Neuronal stem cell (in vitro differentiated cells): ENCODE measurements around the gene ZNF140.

ENCODE experiments used
- DNase-seq: peaks from one replicate; pipeline ENCODE4 v3.0.0-alpha.2; 2013; ENCODE audit warnings: low spot score
- H2AFZ ChIP-seq: one replicate; pipeline ENCODE4 v1.6.1; 2013; ENCODE audit warnings: mild to moderate bottlenecking, low read length, inconsistent platforms
- H2AK5ac ChIP-seq: 2 replicates; pipeline ENCODE4 v1.6.1; 2013; ENCODE audit warnings: low read depth, mild to moderate bottlenecking, inconsistent platforms, low read length, moderate library complexity, mixed read lengths
- H2BK120ac ChIP-seq: 2 replicates; pipeline ENCODE4 v1.6.1; 2013; ENCODE audit warnings: low read depth, mild to moderate bottlenecking, inconsistent platforms, low read length, moderate library complexity, mixed read lengths
- H2BK12ac ChIP-seq: one replicate; pipeline ENCODE4 v1.6.1; 2013; ENCODE audit warnings: low read length, inconsistent platforms
- H2BK15ac ChIP-seq: 2 replicates; pipeline ENCODE4 v1.6.1; 2013; ENCODE audit warnings: mild to moderate bottlenecking, low read length, inconsistent platforms, mixed read lengths
- H2BK5ac ChIP-seq: one replicate; pipeline ENCODE4 v1.6.1; 2013; ENCODE audit warnings: inconsistent platforms, mild to moderate bottlenecking, low read length, moderate library complexity
- H3K14ac ChIP-seq: one replicate; pipeline ENCODE4 v1.6.1; 2013; ENCODE audit warnings: low read length, inconsistent platforms
- H3K18ac ChIP-seq: 2 replicates; pipeline ENCODE4 v1.6.1; 2013; ENCODE audit warnings: low read length, inconsistent platforms
- H3K23ac ChIP-seq: 2 replicates; pipeline ENCODE4 v1.6.1; 2013; ENCODE audit warnings: low read depth, mild to moderate bottlenecking, mixed read lengths, low read length, inconsistent platforms; ENCODE audit not compliant: poor library complexity
- H3K27ac ChIP-seq: replicated peaks from 3 replicates; pipeline ENCODE4 v1.5.1; 2013; ENCODE audit warnings: low read length, inconsistent platforms
- H3K27me3 ChIP-seq, 3 experiments: 2 replicates each; pipeline ENCODE4 v1.6.1; 2013; ENCODE audit warnings: low read length in 3 of 3, mild to moderate bottlenecking in 2 of 3, inconsistent platforms in 1 of 3, low read depth in 1 of 3, mixed read lengths in 1 of 3, moderate library complexity in 1 of 3; ENCODE audit not compliant: control insufficient read depth in 3 of 3, insufficient read depth in 3 of 3
- H3K36me3 ChIP-seq, 2 donors: replicated peaks in 1 of 2; 2 replicates each; pipeline ENCODE4 v1.6.1; 2013; ENCODE audit warnings: low read length in 2 of 2; ENCODE audit not compliant: control insufficient read depth in 2 of 2, insufficient read depth in 2 of 2
- H3K4ac ChIP-seq: 2 replicates; pipeline ENCODE4 v1.6.1; 2013; ENCODE audit warnings: inconsistent platforms, mild to moderate bottlenecking, low read length, moderate library complexity
- H3K4me1 ChIP-seq, 2 donors: 1 replicate in 1 of 2; 2 replicates in 1 of 2; pipeline ENCODE4 v1.6.1; 2013; ENCODE audit warnings: low read length in 2 of 2, low read depth in 1 of 2; ENCODE audit not compliant: control insufficient read depth in 2 of 2, insufficient read depth in 1 of 2
- H3K4me2 ChIP-seq: one replicate; pipeline ENCODE4 v1.6.1; 2013; ENCODE audit warnings: mild to moderate bottlenecking, low read length, inconsistent platforms; ENCODE audit not compliant: insufficient read depth, poor library complexity, severe bottlenecking
- H3K4me3 ChIP-seq, 2 donors: 2 replicates each; pipeline ENCODE4 v1.5.1; 2013; ENCODE audit warnings: low read length in 2 of 2, mild to moderate bottlenecking in 2 of 2, inconsistent platforms in 1 of 2, moderate library complexity in 1 of 2
- H3K79me1 ChIP-seq: one replicate; pipeline ENCODE4 v1.6.1; 2013; ENCODE audit warnings: low read depth, mild to moderate bottlenecking, inconsistent platforms, low read length, moderate library complexity
- H3K9ac ChIP-seq: one replicate; pipeline ENCODE4 v1.6.1; 2013; ENCODE audit warnings: mild to moderate bottlenecking, low read depth, low read length, inconsistent platforms; ENCODE audit not compliant: poor library complexity
- H3K9me3 ChIP-seq, 2 donors: replicated peaks in 1 of 2; 2 replicates each; pipeline versions ENCODE3 to v1.6.1; 2013; ENCODE audit warnings: low read length in 2 of 2, mild to moderate bottlenecking in 2 of 2, inconsistent platforms in 1 of 2, low read depth in 1 of 2, mixed read lengths in 1 of 2, moderate library complexity in 1 of 2; ENCODE audit not compliant: control insufficient read depth in 2 of 2, insufficient read depth in 1 of 2
- H4K8ac ChIP-seq: one replicate; pipeline ENCODE4 v1.6.1; 2013; ENCODE audit warnings: low read depth, mild to moderate bottlenecking, inconsistent platforms, low read length, moderate library complexity
- H4K91ac ChIP-seq: one replicate; pipeline ENCODE4 v1.6.1; 2013; ENCODE audit warnings: low read length, low read depth, mild to moderate bottlenecking, inconsistent platforms; ENCODE audit not compliant: poor library complexity
- whole genome bisulfite sequencing, 2 donors: extraction: QIAGEN DNeasy Blood & Tissue Kit; methylation state at CpG; one replicate each; pipeline ENCODE4 v1.1.7; 2013; ENCODE audit warnings: missing lambda C conversion rate in 2 of 2, mixed read lengths in 1 of 2; ENCODE audit not compliant: insufficient read length in 2 of 2, insufficient replicate concordance in 1 of 2; ENCODE audit errors: extremely low coverage in 2 of 2; 5-methylcytosine and 5-hydroxymethylcytosine counted together

ZNF140 gene

DNA sequence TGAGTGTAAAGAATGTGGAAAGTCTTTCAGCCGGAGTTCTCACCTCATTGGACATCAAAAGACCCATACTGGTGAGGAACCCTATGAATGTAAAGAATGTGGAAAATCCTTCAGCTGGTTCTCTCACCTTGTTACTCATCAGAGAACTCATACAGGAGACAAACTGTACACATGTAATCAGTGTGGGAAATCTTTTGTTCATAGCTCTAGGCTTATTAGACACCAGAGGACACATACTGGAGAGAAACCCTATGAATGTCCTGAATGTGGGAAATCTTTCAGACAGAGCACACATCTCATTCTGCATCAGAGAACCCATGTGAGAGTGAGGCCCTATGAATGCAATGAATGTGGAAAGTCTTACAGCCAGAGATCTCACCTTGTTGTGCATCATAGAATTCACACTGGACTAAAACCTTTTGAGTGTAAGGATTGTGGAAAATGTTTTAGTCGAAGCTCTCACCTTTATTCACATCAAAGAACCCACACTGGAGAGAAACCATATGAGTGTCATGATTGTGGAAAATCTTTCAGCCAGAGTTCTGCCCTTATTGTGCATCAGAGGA, 75.5 kb downstream of the ZNF140 start:
- H3K9me3 ChIP-seq: peaks cover 42 to 90% of the 10 kb centered on the region in 2 donors
- H3K79me1 ChIP-seq: no peaks in the 10 kb centered on the region
- no peaks in the 10 kb centered on the region for H3K27me3 ChIP-seq
- no peak overlapping the region for H2AK5ac ChIP-seq
- H3K23ac ChIP-seq: no peak overlapping the region
- H4K8ac ChIP-seq: no peak overlapping the region
- no peaks in the 10 kb centered on the region for H3K4me1 ChIP-seq
- no peak overlapping the region for H2BK12ac ChIP-seq
- H3K27ac ChIP-seq: no peak overlapping the region
- no peak overlapping the region for H3K9ac ChIP-seq
- H3K14ac ChIP-seq: no peak overlapping the region
- H3K4ac ChIP-seq: no peak overlapping the region
- no CpG with 5 or more reads among the region's 2 CpGs for WGBS, 2 donors
- no peak overlapping the region for H2BK120ac ChIP-seq
- H2AFZ ChIP-seq: no peak overlapping the region
- peaks cover 31 to 80% of the 10 kb centered on the region in 2 donors for H3K36me3 ChIP-seq
- no peak overlapping the region for H4K91ac ChIP-seq
- no peak overlapping the region for H3K4me3 ChIP-seq
- no peak overlapping the region for H2BK5ac ChIP-seq
- no peak overlapping the region for H2BK15ac ChIP-seq
- no peak overlapping the region for H3K18ac ChIP-seq
- no peak overlapping the region for H3K4me2 ChIP-seq
- no peak for DNase-seq
